Measurements from ENCODE around the gene TTC29. TPM values are rescaled to one million over a fixed set of nuclear protein-coding genes. Genes with fewer than 3 reads are reported as not detected.

TTC29 gene
- total RNA-seq, 1 experiment from 2014 or later: 0.21 TPM

DNA sequence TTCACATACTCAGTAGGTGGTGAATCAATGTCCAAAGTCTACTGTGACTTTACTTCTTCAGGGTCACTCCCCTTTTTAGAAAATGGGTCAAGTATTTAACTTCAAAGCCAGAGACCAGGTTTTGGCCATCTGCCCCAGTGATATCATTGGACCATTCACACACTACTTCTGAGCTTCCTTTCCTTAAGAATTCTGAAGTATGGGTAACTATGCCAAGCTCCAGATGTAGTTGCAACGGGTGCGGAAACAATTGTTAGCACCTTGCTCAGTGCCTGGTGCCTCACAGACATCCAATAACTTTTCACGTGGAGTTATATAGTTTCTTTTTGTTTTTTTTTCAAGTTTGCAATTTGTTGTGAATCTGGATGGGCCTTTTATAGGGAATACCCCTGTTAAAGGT is 62.6 kb downstream of the TTC29 start:
- intact Hi-C loops (cut with micrococcal nuclease; ENCODE audit: unreplicated experiment): no loop called here
- CTCF ChIA-PET: no interaction called here
- Histone ChIP-seq H3K27me3 (replicated peaks; ENCODE audit: insufficient read depth, low read depth, low read length, poor library complexity) (no peaks in the 10 kb centered on the region), H3K4me3 (ENCODE audit: low read depth, low read length, poor library complexity, severe bottlenecking) (no peak overlapping the region), H3K27ac (ENCODE audit: low read depth, low read length, poor library complexity, severe bottlenecking) (no peak overlapping the region), H3K9me3 (ENCODE audit: low read depth, low read length, poor library complexity, severe bottlenecking) (peaks cover 4% of the 10 kb centered on the region), H3K36me3 (ENCODE audit: insufficient read depth, low read length, poor library complexity, severe bottlenecking) (no peaks in the 10 kb centered on the region), H3K4me1 (ENCODE audit: insufficient read depth, low read length, poor library complexity, severe bottlenecking) (no peaks in the 10 kb centered on the region)
- POLR2A ChIA-PET (ENCODE audit: low non-redundant PET): no interaction called here
- no TSS peak for BruUV-seq (replicated peaks)
- DNase-seq (ENCODE audit: low spot score): no peak
- TF ChIP-seq EZH2 (IDR thresholded peaks at IDR 0.05; ENCODE audit: borderline replicate concordance, low read depth, low read length, poor library complexity, severe bottlenecking): no peak
- TF ChIP-seq, protein P1, sequence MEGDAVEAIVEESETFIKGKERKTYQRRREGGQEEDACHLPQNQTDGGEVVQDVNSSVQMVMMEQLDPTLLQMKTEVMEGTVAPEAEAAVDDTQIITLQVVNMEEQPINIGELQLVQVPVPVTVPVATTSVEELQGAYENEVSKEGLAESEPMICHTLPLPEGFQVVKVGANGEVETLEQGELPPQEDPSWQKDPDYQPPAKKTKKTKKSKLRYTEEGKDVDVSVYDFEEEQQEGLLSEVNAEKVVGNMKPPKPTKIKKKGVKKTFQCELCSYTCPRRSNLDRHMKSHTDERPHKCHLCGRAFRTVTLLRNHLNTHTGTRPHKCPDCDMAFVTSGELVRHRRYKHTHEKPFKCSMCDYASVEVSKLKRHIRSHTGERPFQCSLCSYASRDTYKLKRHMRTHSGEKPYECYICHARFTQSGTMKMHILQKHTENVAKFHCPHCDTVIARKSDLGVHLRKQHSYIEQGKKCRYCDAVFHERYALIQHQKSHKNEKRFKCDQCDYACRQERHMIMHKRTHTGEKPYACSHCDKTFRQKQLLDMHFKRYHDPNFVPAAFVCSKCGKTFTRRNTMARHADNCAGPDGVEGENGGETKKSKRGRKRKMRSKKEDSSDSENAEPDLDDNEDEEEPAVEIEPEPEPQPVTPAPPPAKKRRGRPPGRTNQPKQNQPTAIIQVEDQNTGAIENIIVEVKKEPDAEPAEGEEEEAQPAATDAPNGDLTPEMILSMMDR (conservative IDR thresholded peaks at IDR 0.05; ENCODE audit: low read depth, low read length): no peak

GRCh38 chr4:146857298-146857697 is 88.4 kb downstream of the TTC29 start:
- Histone ChIP-seq H3K36me3 (ENCODE audit: insufficient read depth, low read length, poor library complexity, severe bottlenecking) (no peaks in the 10 kb centered on the region), H3K4me1 (ENCODE audit: insufficient read depth, low read length, poor library complexity, severe bottlenecking) (no peaks in the 10 kb centered on the region), H3K27me3 (replicated peaks; ENCODE audit: insufficient read depth, low read depth, low read length, poor library complexity) (no peaks in the 10 kb centered on the region), H3K9me3 (ENCODE audit: low read depth, low read length, poor library complexity, severe bottlenecking) (no peaks in the 10 kb centered on the region), H3K4me3 (ENCODE audit: low read depth, low read length, poor library complexity, severe bottlenecking) (no peak overlapping the region), H3K27ac (ENCODE audit: low read depth, low read length, poor library complexity, severe bottlenecking) (no peak overlapping the region)
- no peak for DNase-seq (ENCODE audit: low spot score)
- no TSS peak for BruUV-seq (replicated peaks)
- TF ChIP-seq, protein P1 (conservative IDR thresholded peaks at IDR 0.05; ENCODE audit: low read depth, low read length): no peak
- no peak for TF ChIP-seq EZH2 (IDR thresholded peaks at IDR 0.05; ENCODE audit: borderline replicate concordance, low read depth, low read length, poor library complexity, severe bottlenecking)
- intact Hi-C loops (cut with micrococcal nuclease; ENCODE audit: unreplicated experiment): no loop called here
- ChIA-PET CTCF (no interaction called here), POLR2A (ENCODE audit: low non-redundant PET) (no interaction called here)

DNA sequence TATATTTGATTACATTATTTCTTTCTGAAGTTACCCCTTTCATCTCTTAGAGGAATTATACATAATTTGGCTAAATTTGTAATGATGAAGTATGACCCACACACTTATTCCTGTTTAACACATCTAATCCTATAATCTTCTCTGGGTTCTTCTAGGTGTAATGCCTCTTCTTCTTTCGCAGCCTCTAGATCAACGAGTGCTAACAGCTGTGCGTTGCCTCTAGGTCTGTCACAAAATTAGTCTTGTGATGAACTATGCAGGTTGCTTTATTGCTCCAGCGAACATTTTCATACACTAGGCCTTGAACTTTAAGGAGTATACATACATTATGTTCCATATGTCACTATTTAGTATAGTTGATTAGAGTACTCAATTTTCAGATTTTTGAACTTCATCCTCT is 89.9 kb downstream of the TTC29 start:
- Histone ChIP-seq H3K27me3 (replicated peaks; ENCODE audit: insufficient read depth, low read depth, low read length, poor library complexity) (no peaks in the 10 kb centered on the region), H3K36me3 (ENCODE audit: insufficient read depth, low read length, poor library complexity, severe bottlenecking) (no peaks in the 10 kb centered on the region), H3K27ac (ENCODE audit: low read depth, low read length, poor library complexity, severe bottlenecking) (no peak overlapping the region), H3K4me3 (ENCODE audit: low read depth, low read length, poor library complexity, severe bottlenecking) (no peak overlapping the region), H3K9me3 (ENCODE audit: low read depth, low read length, poor library complexity, severe bottlenecking) (no peaks in the 10 kb centered on the region), H3K4me1 (ENCODE audit: insufficient read depth, low read length, poor library complexity, severe bottlenecking) (no peaks in the 10 kb centered on the region)
- intact Hi-C loops (cut with micrococcal nuclease; ENCODE audit: unreplicated experiment): no loop called here
- ChIA-PET POLR2A (ENCODE audit: low non-redundant PET) (no interaction called here), CTCF (no interaction called here)
- DNase-seq (ENCODE audit: low spot score): no peak
- no TSS peak for BruUV-seq (replicated peaks)
- TF ChIP-seq, protein P1 (conservative IDR thresholded peaks at IDR 0.05; ENCODE audit: low read depth, low read length): no peak

Data from A673 (cell line).